CD8-positive, alpha-beta memory T cell (primary cell): ENCODE data around the gene HS6ST3. TPM values are rescaled to one million over a fixed set of nuclear protein-coding genes. Genes with fewer than 3 reads are reported as not detected.

Source experiments
- CTCF ChIA-PET: fragments of 350-600 bp; sonication (Branson Sonifier 250); formaldehyde crosslinking; loops from one replicate; lab custom pipeline; 2021; ENCODE audit warnings: antibody characterized with exemption; lab: Charles Lee
- POLR2A ChIA-PET: fragments of 350-600 bp; sonication (Branson Sonifier 250); formaldehyde crosslinking; loops from one replicate; lab custom pipeline; 2021; ENCODE audit warnings: antibody characterized with exemption; lab: Charles Lee
- DNase-seq, 5 donors: peaks; one replicate each; pipeline versions ENCODE4 v3.0.0 to v3.0.0-alpha.2; 2020 to 2022; ENCODE audit warnings: mixed read lengths in 1 of 5
- H3K27ac ChIP-seq: one replicate; pipeline ENCODE4 v1.7.0; 2013; ENCODE audit warnings: low read depth, mild to moderate bottlenecking, low read length, moderate library complexity
- H3K27me3 ChIP-seq: 2 replicates; pipeline ENCODE4 v1.7.0; 2013; ENCODE audit warnings: low read length, mild to moderate bottlenecking; ENCODE audit not compliant: insufficient read depth, poor library complexity, severe bottlenecking
- H3K36me3 ChIP-seq: 2 replicates; pipeline ENCODE4 v1.7.0; 2013; ENCODE audit warnings: mild to moderate bottlenecking, low read length, moderate library complexity; ENCODE audit not compliant: insufficient read depth
- H3K4me1 ChIP-seq: 2 replicates; pipeline ENCODE4 v1.7.0; 2013; ENCODE audit warnings: mild to moderate bottlenecking, low read length, moderate library complexity; ENCODE audit not compliant: insufficient read depth
- H3K4me3 ChIP-seq: 2 replicates; pipeline ENCODE4 v1.7.0; 2013; ENCODE audit warnings: mild to moderate bottlenecking, low read length
- H3K9me3 ChIP-seq: 2 replicates; pipeline ENCODE4 v1.7.0; 2013; ENCODE audit warnings: mild to moderate bottlenecking, low read length
- H3K27ac Mint-ChIP-seq, 8 donors: one replicate each; pipeline ENCODE4 v1.8.0; 2020 to 2021; ENCODE audit warnings: mixed read lengths in 8 of 8, mild to moderate bottlenecking in 6 of 8, inconsistent platforms in 3 of 8, moderate library complexity in 3 of 8
- H3K27me3 Mint-ChIP-seq, 2 donors: one replicate each; pipeline ENCODE4 v1.8.0; 2020 to 2021; ENCODE audit warnings: mixed read lengths in 2 of 2, mild to moderate bottlenecking in 1 of 2, moderate library complexity in 1 of 2
- H3K36me3 Mint-ChIP-seq, 3 donors: one replicate each; pipeline ENCODE4 v1.8.0; 2020 to 2021; ENCODE audit warnings: mixed read lengths in 3 of 3, inconsistent platforms in 1 of 3, mild to moderate bottlenecking in 1 of 3
- H3K4me1 Mint-ChIP-seq, 3 donors: one replicate each; pipeline ENCODE4 v1.8.0; 2020 to 2021; ENCODE audit warnings: mixed read lengths in 3 of 3, inconsistent platforms in 1 of 3, mild to moderate bottlenecking in 1 of 3
- H3K4me3 Mint-ChIP-seq, 7 donors: one replicate each; pipeline ENCODE4 v1.8.0; 2020 to 2021; ENCODE audit warnings: mixed read lengths in 7 of 7, mild to moderate bottlenecking in 6 of 7, moderate library complexity in 4 of 7, inconsistent platforms in 2 of 7
- H3K9me3 Mint-ChIP-seq, 5 donors: one replicate each; pipeline ENCODE4 v1.8.0; 2020 to 2022; ENCODE audit warnings: mixed read lengths in 5 of 5, mild to moderate bottlenecking in 3 of 5, moderate library complexity in 2 of 5, inconsistent platforms in 1 of 5
- polyA plus RNA-seq: library from polyadenylated mRNA; unstranded; fragments of 300-500 nt; fragmentation: Illumina TruSeq; gene quantifications from one replicate; pipeline ENCODE4 v1.2.3, GENCODE V29; 2021
- total RNA-seq, 2 experiments: library from RNA; stranded (reverse); gene quantifications; one replicate each; pipeline ENCODE4 v1.2.3, GENCODE V29; 2021

The HS6ST3 gene
- total and polyA plus RNA-seq, 3 experiments from 2014 or later = not detected

DNA sequence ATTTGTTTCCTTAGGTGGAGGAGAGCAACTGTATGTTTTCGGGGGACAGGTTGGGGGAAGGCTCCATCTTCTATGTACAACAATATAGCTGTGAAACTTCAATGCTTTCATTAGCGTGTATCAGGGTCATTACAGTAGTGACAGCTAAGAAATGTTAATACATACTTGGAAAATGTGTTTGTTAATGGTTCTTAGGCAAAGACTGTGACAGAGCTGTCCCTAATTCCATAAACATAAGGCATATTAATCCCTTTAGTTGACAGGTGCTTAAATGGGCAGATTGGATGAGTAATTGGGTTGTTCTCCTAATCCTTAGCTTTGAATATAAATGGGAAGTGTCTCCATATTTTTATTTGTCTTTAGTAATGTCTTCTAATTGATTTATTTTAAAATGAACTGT lies 313.7 kb downstream of the HS6ST3 start:
- POLR2A ChIA-PET = no interaction called here
- H3K27ac ChIP-seq = no peak overlapping the region
- Mint-ChIP-seq H3K4me1 (no peaks in the 10 kb centered on the region), H3K27me3 (no peaks in the 10 kb centered on the region), H3K27ac (no peak overlapping the region), H3K4me3 (no peak overlapping the region), H3K36me3 (no peaks in the 10 kb centered on the region), H3K9me3 (peaks cover 2 to 18% (median 6%) of the 10 kb centered on the region in 5 donors)
- no peaks in the 10 kb centered on the region for H3K27me3 ChIP-seq
- H3K4me3 ChIP-seq = no peak overlapping the region
- no peak for DNase-seq
- CTCF ChIA-PET = no interaction called here
- no peaks in the 10 kb centered on the region for H3K9me3 ChIP-seq
- no peaks in the 10 kb centered on the region for H3K4me1 ChIP-seq
- no peaks in the 10 kb centered on the region for H3K36me3 ChIP-seq

- peaks cover 0 to 13% (median 3%) of the 10 kb centered on the region in 5 donors for H3K9me3 Mint-ChIP-seq
- no peaks in the 10 kb centered on the region for H3K36me3 Mint-ChIP-seq
- ChIA-PET POLR2A (no interaction called here), CTCF (no interaction called here)
- Histone ChIP-seq H3K27me3 (no peaks in the 10 kb centered on the region), H3K36me3 (no peaks in the 10 kb centered on the region), H3K9me3 (no peaks in the 10 kb centered on the region), H3K4me3 (no peak overlapping the region), H3K4me1 (no peaks in the 10 kb centered on the region), H3K27ac (no peak overlapping the region)
- no peak overlapping the region for H3K27ac Mint-ChIP-seq
- no peak for DNase-seq
- H3K27me3 Mint-ChIP-seq = no peaks in the 10 kb centered on the region
- no peak overlapping the region for H3K4me3 Mint-ChIP-seq
- no peaks in the 10 kb centered on the region for H3K4me1 Mint-ChIP-seq
These were observed 326.0 kb downstream of the HS6ST3 start for GRCh38 chr13:96415831-96416385.

- Histone ChIP-seq H3K4me1 (no peaks in the 10 kb centered on the region), H3K27ac (no peak overlapping the region), H3K9me3 (no peaks in the 10 kb centered on the region), H3K36me3 (no peaks in the 10 kb centered on the region), H3K27me3 (no peaks in the 10 kb centered on the region), H3K4me3 (no peak overlapping the region)
- Mint-ChIP-seq H3K27ac (no peak overlapping the region), H3K4me3 (no peak overlapping the region), H3K36me3 (peaks cover 0 to under 1% (median 0%) of the 10 kb centered on the region in 3 donors), H3K4me1 (no peaks in the 10 kb centered on the region), H3K9me3 (peaks cover 0 to 12% (median under 1%) of the 10 kb centered on the region in 5 donors), H3K27me3 (no peaks in the 10 kb centered on the region)
- ChIA-PET CTCF (no interaction called here), POLR2A (no interaction called here)
- no peak for DNase-seq
These were observed 328.2 kb downstream of the HS6ST3 start for GRCh38 chr13:96417939-96418685.

DNA sequence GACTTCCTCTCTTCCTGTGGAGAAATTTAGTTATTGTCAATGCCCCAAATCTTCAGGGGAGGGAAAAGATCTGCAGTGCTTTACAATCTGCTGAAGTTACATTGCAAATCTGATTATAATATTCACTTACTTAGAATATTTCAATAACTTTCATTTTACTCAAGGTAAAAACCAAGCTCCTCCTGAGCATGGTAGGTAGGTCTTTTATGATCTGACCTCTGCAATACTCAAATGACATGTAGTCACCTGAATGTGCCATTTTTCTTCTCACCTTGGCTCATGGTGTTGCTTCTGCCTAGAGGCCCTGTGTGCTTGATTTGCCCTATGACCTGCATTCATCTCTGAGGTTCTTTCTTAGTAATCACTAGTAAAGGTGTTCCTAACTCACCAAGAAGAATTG lies 331.4 kb downstream of the HS6ST3 start:
- DNase-seq = no peak
- no peak overlapping the region for H3K27ac ChIP-seq
- Mint-ChIP-seq H3K9me3 (peaks cover 0 to 19% (median 5%) of the 10 kb centered on the region in 5 donors), H3K36me3 (peaks cover 0 to 3% (median 0%) of the 10 kb centered on the region in 3 donors), H3K27ac (no peak overlapping the region), H3K27me3 (no peaks in the 10 kb centered on the region), H3K4me1 (no peaks in the 10 kb centered on the region), H3K4me3 (no peak overlapping the region)
- CTCF ChIA-PET = no interaction called here
- no peaks in the 10 kb centered on the region for H3K27me3 ChIP-seq
- POLR2A ChIA-PET = no interaction called here
- no peaks in the 10 kb centered on the region for H3K36me3 ChIP-seq
- no peaks in the 10 kb centered on the region for H3K4me1 ChIP-seq
- H3K9me3 ChIP-seq = no peaks in the 10 kb centered on the region
- no peak overlapping the region for H3K4me3 ChIP-seq

DNA sequence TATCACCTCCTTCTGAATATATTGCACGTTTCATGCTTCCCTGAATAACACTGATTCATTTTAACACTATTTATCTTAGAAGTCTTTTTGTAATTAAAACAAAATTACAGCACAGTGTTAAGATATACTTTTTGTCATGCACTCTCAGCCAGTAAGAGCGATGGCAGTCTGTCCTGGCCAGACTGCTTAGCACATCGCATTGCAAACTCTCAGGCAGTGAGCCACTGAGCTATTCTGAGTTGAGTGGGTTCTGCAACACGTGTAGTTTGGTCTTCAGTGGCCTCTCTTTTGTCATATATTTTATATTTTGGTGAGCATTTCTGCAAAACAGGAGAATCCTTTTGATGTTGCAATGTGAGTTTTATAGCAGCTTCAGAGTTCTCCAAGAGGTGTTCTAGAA lies 332.1 kb downstream of the HS6ST3 start:
- H3K9me3 Mint-ChIP-seq = peaks cover 0 to 23% (median 5%) of the 10 kb centered on the region in 5 donors
- no peak overlapping the region for H3K27ac Mint-ChIP-seq
- no peaks in the 10 kb centered on the region for H3K4me1 ChIP-seq
- no peaks in the 10 kb centered on the region for H3K27me3 ChIP-seq
- ChIA-PET POLR2A (no interaction called here), CTCF (no interaction called here)
- H3K27ac ChIP-seq = no peak overlapping the region
- no peaks in the 10 kb centered on the region for H3K27me3 Mint-ChIP-seq
- H3K9me3 ChIP-seq = no peaks in the 10 kb centered on the region
- no peak overlapping the region for H3K4me3 Mint-ChIP-seq
- H3K36me3 Mint-ChIP-seq = peaks cover 0 to 3% (median 0%) of the 10 kb centered on the region in 3 donors
- no peak overlapping the region for H3K4me3 ChIP-seq
- no peaks in the 10 kb centered on the region for H3K36me3 ChIP-seq
- no peaks in the 10 kb centered on the region for H3K4me1 Mint-ChIP-seq
- DNase-seq = no peak

GRCh38 chr13:96426167-96426566 lies 336.3 kb downstream of the HS6ST3 start:
- Mint-ChIP-seq H3K27me3 (no peaks in the 10 kb centered on the region), H3K9me3 (peaks cover 0 to 23% (median 7%) of the 10 kb centered on the region in 5 donors), H3K36me3 (peaks cover 0 to 3% (median 0%) of the 10 kb centered on the region in 3 donors), H3K27ac (no peak overlapping the region), H3K4me3 (no peak overlapping the region), H3K4me1 (no peaks in the 10 kb centered on the region)
- no peaks in the 10 kb centered on the region for H3K9me3 ChIP-seq
- H3K27me3 ChIP-seq = no peaks in the 10 kb centered on the region
- DNase-seq = no peak
- H3K27ac ChIP-seq = no peak overlapping the region
- POLR2A ChIA-PET = no interaction called here
- no peaks in the 10 kb centered on the region for H3K36me3 ChIP-seq
- H3K4me3 ChIP-seq = no peak overlapping the region
- H3K4me1 ChIP-seq = no peaks in the 10 kb centered on the region
- CTCF ChIA-PET = no interaction called here

- POLR2A ChIA-PET = no interaction called here
- H3K4me3 ChIP-seq = no peak overlapping the region
- CTCF ChIA-PET = no interaction called here
- Mint-ChIP-seq H3K4me1 (no peaks in the 10 kb centered on the region), H3K9me3 (peaks cover 0 to 26% (median 6%) of the 10 kb centered on the region in 5 donors), H3K4me3 (no peak overlapping the region), H3K36me3 (no peaks in the 10 kb centered on the region), H3K27ac (no peak overlapping the region), H3K27me3 (no peaks in the 10 kb centered on the region)
- H3K9me3 ChIP-seq = no peaks in the 10 kb centered on the region
- no peaks in the 10 kb centered on the region for H3K27me3 ChIP-seq
- no peak for DNase-seq
- no peaks in the 10 kb centered on the region for H3K36me3 ChIP-seq
- H3K4me1 ChIP-seq = no peaks in the 10 kb centered on the region
- no peak overlapping the region for H3K27ac ChIP-seq
These were observed 339.0 kb downstream of the HS6ST3 start for GRCh38 chr13:96428911-96429310.

DNA sequence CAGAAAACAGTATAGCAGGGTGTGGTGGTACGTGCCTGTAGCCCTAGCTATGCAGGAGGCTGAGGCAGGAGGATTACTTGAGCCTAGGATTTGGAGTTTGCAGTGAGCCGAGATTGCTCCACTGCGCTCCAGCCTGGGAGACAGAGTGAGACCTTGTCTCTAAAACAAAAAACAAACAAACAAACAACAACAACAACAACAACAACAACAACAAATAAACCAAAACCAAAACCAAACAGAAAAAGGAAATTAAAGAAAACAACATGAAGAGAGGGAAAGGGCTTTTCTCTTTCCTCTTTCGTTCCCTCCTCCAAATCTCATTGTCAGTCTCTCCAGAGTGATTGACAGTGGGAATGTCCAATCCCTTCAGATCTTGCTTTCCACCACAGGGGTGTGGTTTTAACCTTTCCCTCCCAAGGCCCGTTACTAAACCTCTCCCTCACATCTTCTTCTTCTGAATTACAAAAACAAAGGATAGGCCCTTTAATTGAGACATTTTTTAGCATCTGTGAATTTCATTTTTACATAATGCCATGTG lies 341.2 kb downstream of the HS6ST3 start:
- Mint-ChIP-seq H3K36me3 (no peaks in the 10 kb centered on the region), H3K27me3 (no peaks in the 10 kb centered on the region), H3K27ac (no peak overlapping the region), H3K4me1 (no peaks in the 10 kb centered on the region), H3K4me3 (no peak overlapping the region), H3K9me3 (peaks cover 0 to 22% (median 11%) of the 10 kb centered on the region in 5 donors)
- Histone ChIP-seq H3K36me3 (no peaks in the 10 kb centered on the region), H3K27ac (no peak overlapping the region), H3K9me3 (no peaks in the 10 kb centered on the region), H3K4me1 (no peaks in the 10 kb centered on the region), H3K27me3 (no peaks in the 10 kb centered on the region), H3K4me3 (no peak overlapping the region)
- no peak for DNase-seq
- ChIA-PET CTCF (no interaction called here), POLR2A (no interaction called here)
